Stimulated activated CD8-positive, alpha-beta memory T cell treated with anti-CD3 and anti-CD28 coated beads, Interleukin-4, amount 100 ng/mL, for 4 hours (primary cell): Measurements from ENCODE around the gene ACAP1.

Experiments used
- DNase-seq, 2 donors: peaks; one replicate each; pipeline ENCODE4 v3.0.0-alpha.2; 2020; ENCODE audit warnings: low read depth in 2 of 2, low spot score in 1 of 2

ACAP1 gene

GRCh38 chr17:7309628-7310027 is 26.7 kb upstream of the ACAP1 start:
- DNase-seq = no peak

- DNase-seq = no peak
Measured at GRCh38 chr17:7311110-7311705, 25.1 kb upstream of the ACAP1 start.

- no peak for DNase-seq
Measured at GRCh38 chr17:7312432-7313087, 23.8 kb upstream of the ACAP1 start.

GRCh38 chr17:7313088-7313889 is 23.0 kb upstream of the ACAP1 start:
- DNase-seq = no peak

- DNase-seq = no peak
Measured at GRCh38 chr17:7313890-7314718, 22.2 kb upstream of the ACAP1 start.

GRCh38 chr17:7314719-7315569 is 21.4 kb upstream of the ACAP1 start, which contains the start of gene GPS2:
Gene GPS2 (minus strand): TSS chr17:7315360. CDS start chr17:7315052, 308 bp downstream.
- DNase-seq = peak; percentile 81 to 88

GRCh38 chr17:7315570-7316235 is 20.6 kb upstream of the ACAP1 start:
- no peak for DNase-seq

GRCh38 chr17:7317161-7317803 is 19.0 kb upstream of the ACAP1 start:
- DNase-seq = no peak

GRCh38 chr17:7318121-7318860 is 18.0 kb upstream of the ACAP1 start:
- no peak for DNase-seq

- DNase-seq = no peak
Measured at GRCh38 chr17:7321466-7321865, 14.9 kb upstream of the ACAP1 start.

GRCh38 chr17:7322520-7323194 is 13.7 kb upstream of the ACAP1 start:
- no peak for DNase-seq

GRCh38 chr17:7323731-7324437 is 12.4 kb upstream of the ACAP1 start:
- DNase-seq = peak in 1 of 2 donors; percentile 52

- no peak for DNase-seq
Measured at GRCh38 chr17:7324438-7324779, 11.9 kb upstream of the ACAP1 start.

GRCh38 chr17:7325031-7325528 is 11.2 kb upstream of the ACAP1 start:
- no peak for DNase-seq

GRCh38 chr17:7326186-7326585 is 10.1 kb upstream of the ACAP1 start:
- DNase-seq = no peak

- no peak for DNase-seq
Measured at GRCh38 chr17:7327056-7327455, 9.3 kb upstream of the ACAP1 start.

GRCh38 chr17:7327501-7327900 is 8.8 kb upstream of the ACAP1 start:
- DNase-seq = no peak
